Psoas muscle (tissue), 8 donors: Measurements from ENCODE around the gene ME1. TPM values are rescaled to one million over a fixed set of nuclear protein-coding genes. Genes with fewer than 3 reads are reported as not detected.

Experiments
- ATAC-seq, 4 donors: fragments of 200-7000 bp; cut with Tn5 transposase; one replicate each; pipeline ENCODE4 v1.9.1; 2020; ENCODE audit warnings: moderate library complexity in 3 of 4, mild to moderate bottlenecking in 2 of 4
- DNase-seq, 2 donors: peaks; one replicate each; pipeline ENCODE4 v3.0.0-alpha.2; 2020
- H3K27ac ChIP-seq: fragments of 200-600 bp; one replicate; pipeline ENCODE4 v1.8.0; 2022
- H3K27me3 ChIP-seq, 3 donors: fragments of 200-600 bp in 1 of 3; one replicate each; pipeline versions ENCODE4 v1.6.1 to v1.8.0; 2013 to 2022; ENCODE audit warnings: low read length in 2 of 3, mild to moderate bottlenecking in 2 of 3, moderate library complexity in 1 of 3; ENCODE audit not compliant: insufficient read depth in 3 of 3
- H3K36me3 ChIP-seq, 2 donors: fragments of 200-600 bp in 1 of 2; one replicate each; pipeline versions ENCODE4 v1.6.1 to v1.8.0; 2013 to 2022; ENCODE audit warnings: low read depth in 1 of 2, mild to moderate bottlenecking in 1 of 2, moderate library complexity in 1 of 2; ENCODE audit not compliant: insufficient read depth in 1 of 2
- H3K4me1 ChIP-seq: fragments of 200-600 bp; one replicate; pipeline ENCODE4 v1.8.0; 2022
- H3K4me3 ChIP-seq: fragments of 200-600 bp; one replicate; pipeline ENCODE4 v1.8.0; 2022; ENCODE audit warnings: mild to moderate bottlenecking
- H3K9me3 ChIP-seq: fragments of 200-600 bp; one replicate; pipeline ENCODE4 v1.8.0; 2022
- WGBS, 3 donors: extraction: QIAGEN DNeasy Blood & Tissue Kit; methylation state at CpG; one replicate each; pipeline versions ENCODE4 v1.1.6 to v1.1.7; 2013; 5-methylcytosine and 5-hydroxymethylcytosine counted together
- intact Hi-C, 2 donors: fragments of 100-400 bp; cut with DNase I; formaldehyde crosslinking; loops; one replicate each; pipeline versions ENCODE4 v1.11.0 to v1.14.2; 2022
- polyA plus RNA-seq, 3 donors: library from polyadenylated mRNA; stranded (reverse); fragments of 200-250 nt; gene quantifications; one replicate each; pipeline ENCODE4 v1.2.3, GENCODE V29; 2013
- total RNA-seq, 4 donors: library from RNA; stranded (reverse); fragmentation: NEBNext Ultra II Directional in 2 of 4; extraction: Animal tissue kit (Norgen Biotek cat#: 25700) in 2 of 4; gene quantifications; one replicate each; pipeline versions ENCODE4 v1.2.1 to v1.2.4, GENCODE V29; 2021 to 2023
- TF ChIP-seq, protein P1 (sequence below): fragments of 200-600 bp; IDR thresholded peaks from one replicate; pipeline ENCODE4 v1.8.0; 2022; ENCODE audit warnings: antibody characterized with exemption
- donor health status: healthy with polysubstance abuse.
- donor health status: DM: no; HTN: no; CAD: no; lungs with moderate emphysema.
- donor health status: Bipolar disorder and iron deficiency.
- donor health status: healthy.
- donor health status: DM: yes; HTN: yes; CAD: no.
- donor health status: DM: no; HTN: no; CAD: no.
- donor health status: DM: no; HTN: no; CAD: no.
- donor health status: DM: yes; HTN: yes; CAD: no.

Gene ME1
- total and polyA plus RNA-seq, 7 donors, result 13.5 to 52.2 (median 33.2) TPM

DNA sequence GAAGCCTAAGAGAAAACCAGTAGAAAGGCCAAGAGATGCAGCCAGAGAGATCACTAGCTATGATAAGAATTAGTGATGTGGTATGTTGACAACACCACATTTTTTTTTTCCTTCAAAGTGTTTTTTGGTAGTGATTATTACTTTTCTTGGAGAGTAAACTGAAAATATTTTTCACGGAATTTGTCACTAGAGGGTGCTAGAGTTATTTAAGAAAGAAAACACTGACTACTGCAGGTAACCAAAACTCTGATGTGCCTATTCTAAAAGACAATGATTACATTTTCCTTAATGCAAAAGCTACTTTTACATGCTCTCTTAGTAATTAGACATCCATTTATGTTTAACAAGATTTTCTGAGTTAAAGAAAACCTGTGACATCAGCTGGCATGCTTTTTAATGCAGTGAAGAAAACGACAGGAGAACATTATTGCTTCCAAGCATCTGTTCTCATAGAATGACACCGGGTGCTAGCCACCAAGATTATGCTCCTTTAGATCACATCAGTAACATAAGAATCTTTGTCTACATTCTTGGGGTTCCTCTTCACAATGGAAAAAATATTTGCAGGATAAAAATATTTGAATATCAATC is 208.9 kb downstream of the ME1 start:
- TF ChIP-seq, protein P1, sequence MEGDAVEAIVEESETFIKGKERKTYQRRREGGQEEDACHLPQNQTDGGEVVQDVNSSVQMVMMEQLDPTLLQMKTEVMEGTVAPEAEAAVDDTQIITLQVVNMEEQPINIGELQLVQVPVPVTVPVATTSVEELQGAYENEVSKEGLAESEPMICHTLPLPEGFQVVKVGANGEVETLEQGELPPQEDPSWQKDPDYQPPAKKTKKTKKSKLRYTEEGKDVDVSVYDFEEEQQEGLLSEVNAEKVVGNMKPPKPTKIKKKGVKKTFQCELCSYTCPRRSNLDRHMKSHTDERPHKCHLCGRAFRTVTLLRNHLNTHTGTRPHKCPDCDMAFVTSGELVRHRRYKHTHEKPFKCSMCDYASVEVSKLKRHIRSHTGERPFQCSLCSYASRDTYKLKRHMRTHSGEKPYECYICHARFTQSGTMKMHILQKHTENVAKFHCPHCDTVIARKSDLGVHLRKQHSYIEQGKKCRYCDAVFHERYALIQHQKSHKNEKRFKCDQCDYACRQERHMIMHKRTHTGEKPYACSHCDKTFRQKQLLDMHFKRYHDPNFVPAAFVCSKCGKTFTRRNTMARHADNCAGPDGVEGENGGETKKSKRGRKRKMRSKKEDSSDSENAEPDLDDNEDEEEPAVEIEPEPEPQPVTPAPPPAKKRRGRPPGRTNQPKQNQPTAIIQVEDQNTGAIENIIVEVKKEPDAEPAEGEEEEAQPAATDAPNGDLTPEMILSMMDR, result peak; percentile 54
- no peaks in the 10 kb centered on the region for H3K27me3 ChIP-seq
- intact Hi-C loops, result loop anchor here (2.0 to 5.0 kb wide), 2 partner anchors 290 to 293 kb away; partner anchors contain the start of gene PRSS35 (in 1 of the 2)
- peaks cover 0 to 37% of the 10 kb centered on the region in 2 donors for H3K36me3 ChIP-seq
- H3K27ac ChIP-seq, result no peak overlapping the region
- DNase-seq (no peak), ATAC-seq (peak in 1 of 4 donors; percentile 53)
- H3K9me3 ChIP-seq, result no peaks in the 10 kb centered on the region
- 21 to 28% (median 22%) methylated on average over 3 of the region's 3 CpGs for WGBS, 3 donors
- H3K4me3 ChIP-seq, result no peak overlapping the region
- H3K4me1 ChIP-seq, result no peaks in the 10 kb centered on the region

DNA sequence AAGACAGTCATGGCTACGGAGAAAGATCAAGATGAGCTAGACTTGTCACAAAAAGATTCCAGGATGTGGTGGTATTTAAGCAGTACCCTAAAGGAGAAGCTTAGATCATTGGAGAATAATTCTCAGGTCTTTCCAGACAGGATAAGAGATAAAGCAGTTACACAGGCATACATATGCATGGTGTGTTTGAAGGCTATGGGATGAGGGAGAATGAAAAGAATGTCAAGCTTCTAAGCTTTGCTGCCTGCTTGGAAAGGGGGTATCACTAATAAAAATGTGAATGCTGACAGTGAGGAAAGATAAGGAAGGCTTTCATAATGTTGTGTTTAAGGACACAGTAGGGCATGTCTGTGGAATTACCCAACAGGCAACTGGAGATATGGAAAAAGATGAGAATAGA is 209.6 kb downstream of the ME1 start:
- WGBS, 3 donors, result 79 to 91% (median 82%) methylated on average over 1 of the region's 1 CpG
- TF ChIP-seq, protein P1, result no peak
- H3K27me3 ChIP-seq, result no peaks in the 10 kb centered on the region
- ATAC-seq (no peak), DNase-seq (no peak)
- intact Hi-C loops, result loop anchor here in 1 of 2 donors (5.0 kb wide), 1 partner anchor 291 kb away; the partner anchor contains the start of gene PRSS35
- no peaks in the 10 kb centered on the region for H3K4me1 ChIP-seq
- no peaks in the 10 kb centered on the region for H3K9me3 ChIP-seq
- H3K27ac ChIP-seq, result no peak overlapping the region
- no peak overlapping the region for H3K4me3 ChIP-seq
- H3K36me3 ChIP-seq, result peaks cover 0 to 36% of the 10 kb centered on the region in 2 donors

DNA sequence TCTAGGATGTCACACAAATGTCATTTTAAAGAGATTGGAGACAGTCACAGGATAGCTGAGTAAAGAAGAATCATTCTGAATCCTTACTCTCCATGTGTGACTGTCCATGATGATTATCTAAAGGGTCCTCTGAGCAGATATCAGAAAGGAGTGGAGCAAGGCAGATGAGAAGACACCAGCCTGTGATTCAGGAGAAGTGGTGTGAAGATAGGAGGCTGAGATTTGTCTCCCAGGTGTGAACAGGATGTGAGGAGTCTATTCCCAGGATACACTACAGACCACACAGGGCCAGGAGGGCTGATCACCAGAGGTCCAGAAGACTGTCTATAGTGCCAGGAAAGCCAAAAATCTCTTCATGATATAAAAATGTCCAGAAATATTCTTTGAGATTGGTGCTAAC is 210.7 kb downstream of the ME1 start:
- ATAC-seq, result peak in 1 of 4 donors; percentile 19

DNA sequence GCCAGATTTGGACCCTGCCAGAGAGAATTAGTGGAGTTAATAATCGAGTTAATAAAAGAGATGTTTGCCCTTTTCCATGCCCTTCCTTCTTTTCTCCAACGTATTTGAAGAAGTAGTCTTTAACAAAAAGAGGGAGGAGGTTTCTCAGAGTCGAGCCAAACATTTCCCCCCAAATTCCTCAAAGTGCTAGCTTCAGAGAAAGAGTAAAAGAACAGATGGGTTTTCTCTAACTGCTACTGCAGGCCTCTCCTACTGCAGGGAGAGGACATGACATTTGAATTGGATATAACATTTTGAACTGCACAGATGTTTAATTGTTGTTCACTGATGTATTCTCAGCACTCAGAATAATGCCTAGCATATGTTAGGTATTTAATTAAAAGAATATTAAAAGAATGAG is 212.2 kb downstream of the ME1 start:
- DNase-seq, result no peak
- WGBS, 3 donors, result 43 to 59% (median 55%) methylated on average over 3 of the region's 3 CpGs
- intact Hi-C loops, result no loop called here
- Histone ChIP-seq H3K27me3 (no peaks in the 10 kb centered on the region), H3K27ac (no peak overlapping the region), H3K9me3 (no peaks in the 10 kb centered on the region), H3K36me3 (peaks cover 0 to 40% of the 10 kb centered on the region in 2 donors), H3K4me1 (no peaks in the 10 kb centered on the region), H3K4me3 (no peak overlapping the region)
- ATAC-seq, result no peak
- TF ChIP-seq, protein P1, result no peak

More for the DNA sequence above, 210.7 kb downstream of the ME1 start:
- intact Hi-C loops, result loop anchor here in 1 of 2 donors (5.0 kb wide), 1 partner anchor 292 kb away; the partner anchor contains the start of gene PRSS35
- no peak for DNase-seq
- Histone ChIP-seq H3K27ac (no peak overlapping the region), H3K4me3 (no peak overlapping the region), H3K27me3 (no peaks in the 10 kb centered on the region), H3K36me3 (peaks cover 0 to 46% of the 10 kb centered on the region in 2 donors), H3K4me1 (no peaks in the 10 kb centered on the region), H3K9me3 (no peaks in the 10 kb centered on the region)
- TF ChIP-seq, protein P1, result no peak

DNA sequence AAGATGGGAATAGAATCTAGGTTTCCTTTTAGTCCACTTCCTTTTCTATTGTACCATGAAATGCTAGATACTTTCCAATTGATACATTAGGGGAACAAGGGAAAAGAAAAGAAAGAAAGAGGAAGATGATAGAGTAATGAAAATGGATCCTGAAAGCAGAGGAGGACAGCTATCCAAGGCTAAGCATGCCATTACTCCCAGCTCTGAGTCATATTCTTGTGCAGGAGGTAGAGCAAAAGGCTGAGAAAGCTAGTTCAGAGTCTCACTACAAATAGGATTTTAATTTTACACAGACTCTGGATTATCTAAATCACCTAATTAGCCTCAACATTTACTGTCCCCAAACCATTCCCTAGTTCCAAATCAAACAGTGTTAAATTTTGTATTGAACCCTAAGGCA is 214.0 kb downstream of the ME1 start:
- Histone ChIP-seq H3K4me3 (no peak overlapping the region), H3K4me1 (no peaks in the 10 kb centered on the region), H3K27me3 (no peaks in the 10 kb centered on the region), H3K27ac (no peak overlapping the region), H3K9me3 (no peaks in the 10 kb centered on the region), H3K36me3 (peaks cover 0 to 32% of the 10 kb centered on the region in 2 donors)
- TF ChIP-seq, protein P1, result no peak
- ATAC-seq, result no peak
- intact Hi-C loops, result no loop called here
- DNase-seq, result no peak
